GM12878 (cell line): ENCODE measurements around the gene MAK. TPM values are rescaled to one million over a fixed set of nuclear protein-coding genes. Genes with fewer than 3 reads are reported as not detected.

ENCODE experiments used
- BACH1 ChIP-seq: fragments of 450-650 bp; IDR thresholded peaks from 2 replicates; pipeline ENCODE4 v1.6.1; 2017; ENCODE audit warnings: mild to moderate bottlenecking, borderline replicate concordance
- BHLHE40 ChIP-seq, 2 experiments: fragments of 450-650 bp in 1 of 2; IDR thresholded peaks; 2 replicates each; pipeline ENCODE4 v1.6.1; 2011 to 2017; ENCODE audit warnings: low read depth in 2 of 2, borderline replicate concordance in 1 of 2, improper control_type of control experiment in 1 of 2, low read length in 1 of 2, mild to moderate bottlenecking in 1 of 2
- CEBPB ChIP-seq, 2 experiments: fragments of 150-350 bp in 1 of 2; IDR thresholded peaks; 2 replicates each; pipeline ENCODE4 v1.6.1; 2012 to 2014; ENCODE audit warnings: low read depth in 2 of 2, low read length in 2 of 2, borderline replicate concordance in 1 of 2, inconsistent platforms in 1 of 2
- CHD2 ChIP-seq: IDR thresholded peaks from 2 replicates; pipeline ENCODE4 v1.6.1; 2011; ENCODE audit warnings: low read depth, low read length, improper control_type of control experiment, borderline replicate concordance
- CREB1 ChIP-seq: IDR thresholded peaks from 2 replicates; pipeline ENCODE4 v1.6.1; 2012; ENCODE audit warnings: low read depth, mild to moderate bottlenecking, inconsistent platforms
- DPF2 ChIP-seq: fragments of 450-650 bp; IDR thresholded peaks from 2 replicates; pipeline ENCODE4 v1.6.1; 2017; ENCODE audit warnings: mild to moderate bottlenecking
- IKZF2 ChIP-seq, 2 experiments: fragments of 450-650 bp; IDR thresholded peaks; 2 replicates each; pipeline ENCODE4 v1.6.1; 2017; ENCODE audit warnings: mild to moderate bottlenecking in 2 of 2, moderate library complexity in 2 of 2
- NBN ChIP-seq: fragments of 450-650 bp; IDR thresholded peaks from 2 replicates; pipeline ENCODE4 v1.6.1; 2016
- RELA ChIP-seq: fragments of 450-650 bp; IDR thresholded peaks from 2 replicates; pipeline ENCODE4 v1.8.0; 2014; ENCODE audit warnings: borderline replicate concordance; ENCODE audit not compliant: partially characterized antibody
- STAT1 ChIP-seq: fragments of 450-650 bp; conservative IDR thresholded peaks from 2 replicates; pipeline ENCODE4 v1.6.1; 2014; ENCODE audit warnings: antibody characterized with exemption, mild to moderate bottlenecking
- ZBTB40 ChIP-seq: fragments of 450-650 bp; IDR thresholded peaks from 2 replicates; pipeline ENCODE4 v1.6.1; 2016; ENCODE audit warnings: mild to moderate bottlenecking, moderate library complexity, borderline replicate concordance
- ZNF207 ChIP-seq: fragments of 450-650 bp; IDR thresholded peaks from 2 replicates; pipeline ENCODE4 v1.6.1; 2014; ENCODE audit warnings: antibody characterized with exemption, mild to moderate bottlenecking, borderline replicate concordance
- ZNF622 ChIP-seq: fragments of 450-650 bp; IDR thresholded peaks from 2 replicates; pipeline ENCODE4 v1.6.1; 2017; ENCODE audit warnings: mild to moderate bottlenecking, inconsistent platforms
- ZSCAN29 ChIP-seq: fragments of 450-650 bp; IDR thresholded peaks from 2 replicates; pipeline ENCODE4 v1.6.1; 2017; ENCODE audit warnings: mild to moderate bottlenecking, moderate library complexity
- polyA plus RNA-seq, 11 experiments: library from polyadenylated mRNA; depleted of rRNA in 4 of 11; unstranded in 6 of 11; stranded (reverse) in 5 of 11; fragments of >200 nt; fragmentation: Nextera tagmentation in 4 of 11; fragmentation: Illumina TruSeq in 1 of 11; extraction: Ambion mirVana in 4 of 11; extraction: Trizol in 1 of 11; gene quantifications; 1 replicate in 1 of 11; 2 replicates in 10 of 11; pipeline versions ENCODE4 v1.2.1 to v1.2.3, GENCODE V29; 2011 to 2016; ENCODE audit warnings: inconsistent platforms in 2 of 11, missing spikeins in 2 of 11, low read depth in 1 of 11
- total RNA-seq, 4 experiments: library from RNA; depleted of rRNA in 3 of 4; stranded (reverse); fragments of >200 nt in 3 of 4; fragmentation: Illumina TruSeq in 1 of 4; extraction: Trizol in 1 of 4; gene quantifications; 2 replicates each; pipeline versions ENCODE4 v1.2.1 to v1.2.3, GENCODE V29; 2013 to 2021
- TF ChIP-seq, protein P1 (sequence below): fragments of 450-650 bp; formaldehyde crosslinking; IDR thresholded peaks from 2 replicates; pipeline ENCODE4 v1.4.0; 2020; ENCODE audit warnings: mild to moderate bottlenecking, moderate library complexity
- TF ChIP-seq, protein P2 (sequence below), 3 experiments: IDR thresholded peaks in 2 of 3; conservative IDR thresholded peaks in 1 of 3; 2 replicates each; pipeline ENCODE4 v1.5.1; 2011; ENCODE audit warnings: low read depth in 3 of 3, low read length in 3 of 3, mild to moderate bottlenecking in 3 of 3, control low read depth in 2 of 3, moderate library complexity in 2 of 3, inconsistent platforms in 1 of 3, mixed read lengths in 1 of 3; ENCODE audit not compliant: control insufficient read depth in 2 of 3, insufficient read depth in 1 of 3; ENCODE audit errors: extremely low read depth in 1 of 3
- TF ChIP-seq, protein P3 (sequence below): IDR thresholded peaks from 2 replicates; pipeline ENCODE4 v1.6.1; 2012; ENCODE audit warnings: low read length, inconsistent platforms

MAK gene
- total and polyA plus RNA-seq, 10 of the 15 experiments (the other 5 are each of a cell fraction or from before 2014, with no cell fraction given) = 0.01 to 0.90 (median 0.13) TPM; not detected in 1

DNA sequence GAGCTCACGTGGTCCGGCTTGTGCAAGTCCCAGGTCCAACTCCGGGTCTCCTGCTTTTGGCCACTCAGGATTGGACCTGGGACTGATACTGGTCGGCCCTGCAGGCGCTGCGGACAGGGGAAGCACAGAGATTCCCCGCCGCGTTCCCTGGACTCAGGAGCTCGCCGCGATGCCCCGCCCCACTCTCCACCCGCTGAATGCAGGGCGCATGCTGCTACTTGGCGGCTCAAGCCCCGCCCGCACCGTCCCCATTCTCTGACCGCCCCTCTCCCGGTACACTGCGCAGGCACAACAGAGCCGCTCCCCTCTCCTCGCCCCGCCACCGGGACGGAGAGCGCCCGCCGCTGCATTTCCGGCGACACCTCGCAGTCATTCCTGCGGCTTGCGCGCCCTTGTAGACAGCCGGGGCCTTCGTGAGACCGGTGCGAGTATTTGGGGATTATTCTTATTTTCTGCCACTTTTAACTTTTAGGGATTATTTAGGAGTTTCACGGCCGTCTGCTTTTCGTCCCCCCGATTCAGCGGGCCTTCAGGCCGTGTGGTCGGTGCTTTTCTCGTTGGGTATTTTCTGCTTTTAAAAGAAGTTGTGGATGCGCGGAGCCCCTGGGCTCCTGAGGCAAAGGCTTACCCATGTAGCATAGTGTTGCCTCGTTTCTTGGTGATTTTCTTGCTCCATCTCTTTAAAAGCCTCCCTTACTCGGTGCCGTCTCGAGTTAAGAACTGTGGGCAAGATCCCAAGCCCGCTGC lies 115.3 kb downstream of the MAK start, which contains the start of gene TMEM14C (continued):
- TF ChIP-seq, protein P1, sequence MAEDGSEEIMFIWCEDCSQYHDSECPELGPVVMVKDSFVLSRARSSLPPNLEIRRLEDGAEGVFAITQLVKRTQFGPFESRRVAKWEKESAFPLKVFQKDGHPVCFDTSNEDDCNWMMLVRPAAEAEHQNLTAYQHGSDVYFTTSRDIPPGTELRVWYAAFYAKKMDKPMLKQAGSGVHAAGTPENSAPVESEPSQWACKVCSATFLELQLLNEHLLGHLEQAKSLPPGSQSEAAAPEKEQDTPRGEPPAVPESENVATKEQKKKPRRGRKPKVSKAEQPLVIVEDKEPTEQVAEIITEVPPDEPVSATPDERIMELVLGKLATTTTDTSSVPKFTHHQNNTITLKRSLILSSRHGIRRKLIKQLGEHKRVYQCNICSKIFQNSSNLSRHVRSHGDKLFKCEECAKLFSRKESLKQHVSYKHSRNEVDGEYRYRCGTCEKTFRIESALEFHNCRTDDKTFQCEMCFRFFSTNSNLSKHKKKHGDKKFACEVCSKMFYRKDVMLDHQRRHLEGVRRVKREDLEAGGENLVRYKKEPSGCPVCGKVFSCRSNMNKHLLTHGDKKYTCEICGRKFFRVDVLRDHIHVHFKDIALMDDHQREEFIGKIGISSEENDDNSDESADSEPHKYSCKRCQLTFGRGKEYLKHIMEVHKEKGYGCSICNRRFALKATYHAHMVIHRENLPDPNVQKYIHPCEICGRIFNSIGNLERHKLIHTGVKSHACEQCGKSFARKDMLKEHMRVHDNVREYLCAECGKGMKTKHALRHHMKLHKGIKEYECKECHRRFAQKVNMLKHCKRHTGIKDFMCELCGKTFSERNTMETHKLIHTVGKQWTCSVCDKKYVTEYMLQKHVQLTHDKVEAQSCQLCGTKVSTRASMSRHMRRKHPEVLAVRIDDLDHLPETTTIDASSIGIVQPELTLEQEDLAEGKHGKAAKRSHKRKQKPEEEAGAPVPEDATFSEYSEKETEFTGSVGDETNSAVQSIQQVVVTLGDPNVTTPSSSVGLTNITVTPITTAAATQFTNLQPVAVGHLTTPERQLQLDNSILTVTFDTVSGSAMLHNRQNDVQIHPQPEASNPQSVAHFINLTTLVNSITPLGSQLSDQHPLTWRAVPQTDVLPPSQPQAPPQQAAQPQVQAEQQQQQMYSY = no peak
- TF ChIP-seq CREB1 = no peak
- peak; percentile 43 to 77; a peak in 3 of 4 replicates for TF ChIP-seq BHLHE40 (IDR thresholded peaks at IDR 0.05; ENCODE audit: borderline replicate concordance in 1 of 2, low read depth in 2 of 2, low read length in 1 of 2)
- TF ChIP-seq ZNF622 = no peak
- peak; percentile 84; the same call in 1 of the 2 replicates for TF ChIP-seq ZSCAN29
- TF ChIP-seq ZBTB40 = peak; percentile 66; the same call in 1 of the 2 replicates
- TF ChIP-seq BACH1 = peak; percentile 59; the same call in 1 of the 2 replicates
- TF ChIP-seq IKZF2 (IDR thresholded peaks at IDR 0.05) = peak; percentile 85 to 89
- TF ChIP-seq CHD2 = no peak; the same call in 1 of the 2 replicates
- peak; percentile 37; the same call in 1 of the 2 replicates for TF ChIP-seq ZNF207
- TF ChIP-seq, protein P2, sequence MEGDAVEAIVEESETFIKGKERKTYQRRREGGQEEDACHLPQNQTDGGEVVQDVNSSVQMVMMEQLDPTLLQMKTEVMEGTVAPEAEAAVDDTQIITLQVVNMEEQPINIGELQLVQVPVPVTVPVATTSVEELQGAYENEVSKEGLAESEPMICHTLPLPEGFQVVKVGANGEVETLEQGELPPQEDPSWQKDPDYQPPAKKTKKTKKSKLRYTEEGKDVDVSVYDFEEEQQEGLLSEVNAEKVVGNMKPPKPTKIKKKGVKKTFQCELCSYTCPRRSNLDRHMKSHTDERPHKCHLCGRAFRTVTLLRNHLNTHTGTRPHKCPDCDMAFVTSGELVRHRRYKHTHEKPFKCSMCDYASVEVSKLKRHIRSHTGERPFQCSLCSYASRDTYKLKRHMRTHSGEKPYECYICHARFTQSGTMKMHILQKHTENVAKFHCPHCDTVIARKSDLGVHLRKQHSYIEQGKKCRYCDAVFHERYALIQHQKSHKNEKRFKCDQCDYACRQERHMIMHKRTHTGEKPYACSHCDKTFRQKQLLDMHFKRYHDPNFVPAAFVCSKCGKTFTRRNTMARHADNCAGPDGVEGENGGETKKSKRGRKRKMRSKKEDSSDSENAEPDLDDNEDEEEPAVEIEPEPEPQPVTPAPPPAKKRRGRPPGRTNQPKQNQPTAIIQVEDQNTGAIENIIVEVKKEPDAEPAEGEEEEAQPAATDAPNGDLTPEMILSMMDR (IDR thresholded peaks at IDR 0.05 in 2 of 3, conservative IDR thresholded peaks at IDR 0.05 in 1 of 3; ENCODE audit: control insufficient read depth in 2 of 3, extremely low read depth in 1 of 3, insufficient read depth in 1 of 3, low read depth in 3 of 3, low read length in 3 of 3) = no peak
- TF ChIP-seq, protein P3, sequence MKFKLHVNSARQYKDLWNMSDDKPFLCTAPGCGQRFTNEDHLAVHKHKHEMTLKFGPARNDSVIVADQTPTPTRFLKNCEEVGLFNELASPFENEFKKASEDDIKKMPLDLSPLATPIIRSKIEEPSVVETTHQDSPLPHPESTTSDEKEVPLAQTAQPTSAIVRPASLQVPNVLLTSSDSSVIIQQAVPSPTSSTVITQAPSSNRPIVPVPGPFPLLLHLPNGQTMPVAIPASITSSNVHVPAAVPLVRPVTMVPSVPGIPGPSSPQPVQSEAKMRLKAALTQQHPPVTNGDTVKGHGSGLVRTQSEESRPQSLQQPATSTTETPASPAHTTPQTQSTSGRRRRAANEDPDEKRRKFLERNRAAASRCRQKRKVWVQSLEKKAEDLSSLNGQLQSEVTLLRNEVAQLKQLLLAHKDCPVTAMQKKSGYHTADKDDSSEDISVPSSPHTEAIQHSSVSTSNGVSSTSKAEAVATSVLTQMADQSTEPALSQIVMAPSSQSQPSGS = no peak
- 0 out of 4 replicates have a peak, but pooled peaks of 1 of the 2 experiments have one; percentile 37 for TF ChIP-seq CEBPB (IDR thresholded peaks at IDR 0.05; ENCODE audit: borderline replicate concordance in 1 of 2, low read depth in 2 of 2, low read length in 2 of 2)
- TF ChIP-seq STAT1 = 0 out of 2 replicates have a peak, but pooled peaks have one; percentile 22
- TF ChIP-seq RELA = peak; percentile 72
- TF ChIP-seq NBN = peak; percentile 62
- TF ChIP-seq DPF2 = peak; percentile 72
